Activated CD4-positive, alpha-beta T cell treated with anti-CD3 and anti-CD28 coated beads, Interleukin-2, amount 50 U/mL, for 24 hours (primary cell): ENCODE results near the gene TRIM41.
"Not testable (repeated sequence)": the region's sequence is repeated elsewhere in the genome, so short reads cannot be mapped to it uniquely, and the experiment has no call there.

Experiments used
- DNase-seq, 2 donors: peaks; one replicate each; pipeline ENCODE4 v3.0.0-alpha.2; 2020; ENCODE audit warnings: low read depth in 1 of 2, low spot score in 1 of 2

The TRIM41 gene

GRCh38 chr5:181210148-181210547 lies 12.9 kb upstream of the TRIM41 start:
- DNase-seq = not testable (repeated sequence)

- DNase-seq = not testable (repeated sequence)
Observed at GRCh38 chr5:181210698-181211097, 12.4 kb upstream of the TRIM41 start.

GRCh38 chr5:181211208-181211607 lies 11.9 kb upstream of the TRIM41 start:
- no peak for DNase-seq

- no peak for DNase-seq
Observed at GRCh38 chr5:181212080-181212479, 11.0 kb upstream of the TRIM41 start.

- no peak for DNase-seq
Observed at GRCh38 chr5:181212934-181213333, 10.1 kb upstream of the TRIM41 start.

GRCh38 chr5:181214249-181214648 lies 8.8 kb upstream of the TRIM41 start:
- not testable (repeated sequence) for DNase-seq

GRCh38 chr5:181215997-181216989 lies 6.8 kb upstream of the TRIM41 start:
- no peak for DNase-seq

- peak; percentile 40 to 52 for DNase-seq
Observed at GRCh38 chr5:181217111-181217802, 5.8 kb upstream of the TRIM41 start.

GRCh38 chr5:181217803-181218062 lies 5.3 kb upstream of the TRIM41 start:
- DNase-seq = no peak

- DNase-seq = no peak
Observed at GRCh38 chr5:181218795-181219124, 4.3 kb upstream of the TRIM41 start.

- DNase-seq = no peak
Observed at GRCh38 chr5:181219262-181220177, 3.6 kb upstream of the TRIM41 start.

GRCh38 chr5:181220178-181220515 lies 2.9 kb upstream of the TRIM41 start:
- DNase-seq = no peak

GRCh38 chr5:181221105-181221791 lies 1.8 kb upstream of the TRIM41 start:
- peak; percentile 32 to 54 for DNase-seq

GRCh38 chr5:181221792-181222629 lies 1.1 kb upstream of the TRIM41 start:
- DNase-seq = peak; percentile 98 to 100

GRCh38 chr5:181222630-181223057 lies 437 bp upstream of the TRIM41 start:
- DNase-seq = no peak

- DNase-seq = no peak
Observed at GRCh38 chr5:181223729-181224389, 778 bp downstream of the TRIM41 start.

GRCh38 chr5:181224390-181225229 lies 1.5 kb downstream of the TRIM41 start:
- DNase-seq = no peak

GRCh38 chr5:181229996-181230395 lies 6.9 kb downstream of the TRIM41 start:
- DNase-seq = no peak

- no peak for DNase-seq
Observed at GRCh38 chr5:181230551-181230950, 7.5 kb downstream of the TRIM41 start.
